ENCODE measurements around the gene PTCH2.
"Not testable (repeated sequence)": the region's sequence is repeated elsewhere in the genome, so short reads cannot be mapped to it uniquely, and the experiment has no call there.

Gene PTCH2

GRCh38 chr1:44820328-44821239, 22.5 kb downstream of the PTCH2 start:
- in situ Hi-C loops (cut with HindIII; ENCODE audit: low sequenced_read_pairs), result no loop called here
- no peak for DNase-seq (ENCODE audit: low read depth, low spot score)
- TF ChIP-seq, protein P1, sequence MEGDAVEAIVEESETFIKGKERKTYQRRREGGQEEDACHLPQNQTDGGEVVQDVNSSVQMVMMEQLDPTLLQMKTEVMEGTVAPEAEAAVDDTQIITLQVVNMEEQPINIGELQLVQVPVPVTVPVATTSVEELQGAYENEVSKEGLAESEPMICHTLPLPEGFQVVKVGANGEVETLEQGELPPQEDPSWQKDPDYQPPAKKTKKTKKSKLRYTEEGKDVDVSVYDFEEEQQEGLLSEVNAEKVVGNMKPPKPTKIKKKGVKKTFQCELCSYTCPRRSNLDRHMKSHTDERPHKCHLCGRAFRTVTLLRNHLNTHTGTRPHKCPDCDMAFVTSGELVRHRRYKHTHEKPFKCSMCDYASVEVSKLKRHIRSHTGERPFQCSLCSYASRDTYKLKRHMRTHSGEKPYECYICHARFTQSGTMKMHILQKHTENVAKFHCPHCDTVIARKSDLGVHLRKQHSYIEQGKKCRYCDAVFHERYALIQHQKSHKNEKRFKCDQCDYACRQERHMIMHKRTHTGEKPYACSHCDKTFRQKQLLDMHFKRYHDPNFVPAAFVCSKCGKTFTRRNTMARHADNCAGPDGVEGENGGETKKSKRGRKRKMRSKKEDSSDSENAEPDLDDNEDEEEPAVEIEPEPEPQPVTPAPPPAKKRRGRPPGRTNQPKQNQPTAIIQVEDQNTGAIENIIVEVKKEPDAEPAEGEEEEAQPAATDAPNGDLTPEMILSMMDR (IDR thresholded peaks at IDR 0.05; ENCODE audit: low read depth, low read length), result no peak
- H3K4me3 ChIP-seq (ENCODE audit: low read depth, low read length), result peak overlapping the region; percentile 36

- peak; percentile 97 for DNase-seq (ENCODE audit: low read depth, low spot score)
- in situ Hi-C loops (cut with HindIII; ENCODE audit: low sequenced_read_pairs), result no loop called here
- TF ChIP-seq, protein P1 (IDR thresholded peaks at IDR 0.05; ENCODE audit: low read depth, low read length), result no peak
- peak overlapping the region; percentile 36 for H3K4me3 ChIP-seq (ENCODE audit: low read depth, low read length)
Measured at GRCh38 chr1:44819608-44820327, 23.3 kb downstream of the PTCH2 start.

GRCh38 chr1:44819196-44819607, 23.9 kb downstream of the PTCH2 start:
- DNase-seq (ENCODE audit: low read depth, low spot score), result no peak
- in situ Hi-C loops (cut with HindIII; ENCODE audit: low sequenced_read_pairs), result no loop called here
- TF ChIP-seq, protein P1 (IDR thresholded peaks at IDR 0.05; ENCODE audit: low read depth, low read length), result no peak
- H3K4me3 ChIP-seq (ENCODE audit: low read depth, low read length), result peak overlapping the region; percentile 27

DNA sequence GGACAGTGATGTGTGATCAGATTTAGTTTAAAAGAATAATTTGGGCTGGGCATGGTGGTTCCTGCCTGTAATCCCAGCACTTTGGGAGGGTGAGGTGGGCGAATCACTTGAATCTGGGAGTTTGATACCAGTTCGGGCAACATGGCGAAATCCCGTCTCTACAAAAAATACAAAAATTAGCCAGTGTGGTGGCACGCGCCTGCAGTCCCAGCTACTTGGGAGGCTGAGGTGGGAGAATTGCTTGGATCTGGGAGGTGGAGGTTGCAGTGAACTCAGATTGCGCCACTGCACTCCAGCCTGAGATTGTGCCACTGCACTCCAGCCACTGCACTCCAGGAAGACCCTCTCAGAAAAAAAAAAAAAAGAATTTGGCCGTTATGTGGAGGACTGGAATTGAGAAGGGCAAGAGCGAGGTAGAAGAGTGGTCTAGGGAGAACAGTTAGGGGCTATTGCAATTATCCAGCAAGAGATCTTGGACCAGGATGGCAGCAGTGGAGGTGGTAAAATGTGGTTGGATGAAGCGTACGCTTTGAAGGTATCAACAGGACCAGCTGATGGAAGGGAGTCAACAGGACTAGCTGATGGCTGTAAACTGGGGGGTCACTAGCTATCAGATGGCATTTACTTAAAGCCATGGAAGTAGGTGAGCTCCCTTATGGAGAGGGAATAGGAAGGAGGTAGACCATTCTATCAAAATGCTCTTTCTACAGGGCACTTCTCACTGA, 25.1 kb downstream of the PTCH2 start:
- no peak overlapping the region for H3K4me3 ChIP-seq (ENCODE audit: low read depth, low read length)
- in situ Hi-C loops (cut with HindIII; ENCODE audit: low sequenced_read_pairs), result no loop called here
- DNase-seq (ENCODE audit: low read depth, low spot score), result no peak
- TF ChIP-seq, protein P1 (IDR thresholded peaks at IDR 0.05; ENCODE audit: low read depth, low read length), result no peak

DNA sequence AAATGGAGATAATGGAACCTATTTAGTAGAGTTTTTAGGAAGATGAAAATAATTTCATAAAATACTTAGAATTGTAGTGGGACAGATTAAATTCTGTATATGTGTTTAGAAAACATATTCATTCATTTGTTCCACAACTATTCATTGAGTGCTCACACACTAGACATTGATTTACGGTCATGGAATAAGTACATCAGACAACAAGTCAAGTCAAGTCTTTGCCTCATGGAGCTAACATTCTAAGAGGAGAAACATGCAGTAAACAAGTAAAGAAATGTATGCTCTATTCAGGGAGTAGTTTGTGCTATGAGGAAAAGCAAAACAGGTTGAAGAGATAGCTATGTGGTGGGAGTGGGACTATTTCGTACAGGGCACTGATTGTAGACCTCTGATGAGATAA, 25.7 kb downstream of the PTCH2 start:
- DNase-seq (ENCODE audit: low read depth, low spot score), result no peak
- TF ChIP-seq, protein P1 (IDR thresholded peaks at IDR 0.05; ENCODE audit: low read depth, low read length), result no peak
- in situ Hi-C loops (cut with HindIII; ENCODE audit: low sequenced_read_pairs), result no loop called here
- no peak overlapping the region for H3K4me3 ChIP-seq (ENCODE audit: low read depth, low read length)

GRCh38 chr1:44815926-44816325, 27.1 kb downstream of the PTCH2 start:
- H3K4me3 ChIP-seq (ENCODE audit: low read depth, low read length); DNase-seq (ENCODE audit: low read depth, low spot score); in situ Hi-C loops (cut with HindIII; ENCODE audit: low sequenced_read_pairs): not testable (repeated sequence)
